Caki2 (cell line): ENCODE results near the gene CANT1. TPM values are rescaled to one million over a fixed set of nuclear protein-coding genes. Genes with fewer than 3 reads are reported as not detected.
"Not testable (repeated sequence)": the region's sequence is repeated elsewhere in the genome, so short reads cannot be mapped to it uniquely, and the experiment has no call there.

ENCODE experiments used
- DNase-seq: peaks from one replicate; pipeline ENCODE4 v3.0.0-alpha.2; 2015; ENCODE audit warnings: low read depth
- in situ Hi-C: cut with HindIII; loops from 2 replicates; pipeline ENCODE4 v1.10.0; 2016; ENCODE audit warnings: low sequenced_read_pairs, low pct_unique_long_range_greater_than_20kb, mixed read lengths
- total RNA-seq: library from RNA; depleted of rRNA; stranded (reverse); fragments of >200 nt; shearing (Covaris generic); gene quantifications from 2 replicates; pipeline ENCODE4 v1.2.3, GENCODE V29; 2014; ENCODE audit warnings: low replicate concordance

Gene CANT1
- total RNA-seq, 1 experiment from 2014 or later: 77.3 TPM

GRCh38 chr17:78960928-78961327 is 48.6 kb downstream of the CANT1 start:
- in situ Hi-C loops: no loop called here
- no peak for DNase-seq

- in situ Hi-C loops: no loop called here
- no peak for DNase-seq
These were observed 49.8 kb downstream of the CANT1 start for GRCh38 chr17:78959803-78960202.

GRCh38 chr17:78958641-78959127 is 50.9 kb downstream of the CANT1 start:
- DNase-seq: no peak
- in situ Hi-C loops: no loop called here

GRCh38 chr17:78957128-78957527 is 52.4 kb downstream of the CANT1 start:
- in situ Hi-C loops: no loop called here

GRCh38 chr17:78956254-78956653 is 53.3 kb downstream of the CANT1 start:
- in situ Hi-C loops: no loop called here
- no peak for DNase-seq

More at GRCh38 chr17:78957128-78957527, 52.4 kb downstream of the CANT1 start:
- no peak for DNase-seq

GRCh38 chr17:78954684-78955083 is 54.9 kb downstream of the CANT1 start:
- in situ Hi-C loops: no loop called here

GRCh38 chr17:78953356-78954350 is 55.9 kb downstream of the CANT1 start:
- DNase-seq: no peak
- in situ Hi-C loops: no loop called here

More at GRCh38 chr17:78954684-78955083, 54.9 kb downstream of the CANT1 start:
- no peak for DNase-seq

GRCh38 chr17:78952706-78953105 is 56.9 kb downstream of the CANT1 start:
- no peak for DNase-seq
- in situ Hi-C loops: no loop called here

- in situ Hi-C loops: no loop called here
- no peak for DNase-seq
These were observed 57.5 kb downstream of the CANT1 start for GRCh38 chr17:78951967-78952551.

GRCh38 chr17:78950870-78951269 is 58.7 kb downstream of the CANT1 start:
- in situ Hi-C loops: no loop called here
- no peak for DNase-seq

GRCh38 chr17:78947235-78948149 is 62.1 kb downstream of the CANT1 start:
- no peak for DNase-seq
- in situ Hi-C loops: no loop called here

- no peak for DNase-seq
- in situ Hi-C loops: no loop called here
These were observed 62.9 kb downstream of the CANT1 start for GRCh38 chr17:78946631-78947030.

- in situ Hi-C loops: no loop called here
- DNase-seq: no peak
These were observed 63.4 kb downstream of the CANT1 start for GRCh38 chr17:78946131-78946530.

- DNase-seq, in situ Hi-C loops: not testable (repeated sequence)
These were observed 64.1 kb downstream of the CANT1 start for GRCh38 chr17:78945455-78945854.

GRCh38 chr17:78944956-78945355 is 64.6 kb downstream of the CANT1 start:
- in situ Hi-C loops: no loop called here
- no peak for DNase-seq

- in situ Hi-C loops: no loop called here
- no peak for DNase-seq
These were observed 65.5 kb downstream of the CANT1 start for GRCh38 chr17:78944026-78944425.
